Mesodermal cell (in vitro differentiated cells): Measurements from ENCODE around the gene ADAMTS19.

Source experiments
- H3K27ac ChIP-seq: 2 replicates; pipeline ENCODE4 v1.7.0; 2013; ENCODE audit warnings: mild to moderate bottlenecking, low read depth, low read length, moderate library complexity; ENCODE audit not compliant: severe bottlenecking
- H3K36me3 ChIP-seq: 2 replicates; pipeline ENCODE4 v1.7.1; 2013; ENCODE audit warnings: mild to moderate bottlenecking, low read length, moderate library complexity; ENCODE audit not compliant: control insufficient read depth, insufficient read depth
- H3K4me1 ChIP-seq: one replicate; pipeline ENCODE4 v1.7.1; 2013; ENCODE audit warnings: mild to moderate bottlenecking, low read length; ENCODE audit not compliant: insufficient read depth, control insufficient read depth, poor library complexity, severe bottlenecking
- H3K4me3 ChIP-seq: 2 replicates; pipeline ENCODE4 v1.7.0; 2013; ENCODE audit warnings: low read length, control low read depth, mild to moderate bottlenecking; ENCODE audit not compliant: insufficient read depth, poor library complexity, severe bottlenecking; ENCODE audit errors: extremely low read depth
- H3K9me3 ChIP-seq: 2 replicates; pipeline ENCODE4 v1.7.1; 2013; ENCODE audit warnings: mild to moderate bottlenecking, low read length, moderate library complexity; ENCODE audit not compliant: control insufficient read depth
- WGBS, 2 experiments: methylation state at CpG; one replicate each; pipeline ENCODE4 v1.1.5; 2013; ENCODE audit warnings: missing lambda C conversion rate in 2 of 2; ENCODE audit not compliant: insufficient coverage in 2 of 2; 5-methylcytosine and 5-hydroxymethylcytosine counted together

The ADAMTS19 gene

GRCh38 chr5:129591508-129592160 lies 131.5 kb downstream of the ADAMTS19 start:
- WGBS, 2 experiments: 86 to 92% methylated on average over 1 to 2 of the region's 3 CpGs
- H3K36me3 ChIP-seq: no peaks in the 10 kb centered on the region
- no peaks in the 10 kb centered on the region for H3K4me1 ChIP-seq

GRCh38 chr5:129593525-129593924 lies 133.4 kb downstream of the ADAMTS19 start:
- H3K4me1 ChIP-seq: no peaks in the 10 kb centered on the region
- H3K9me3 ChIP-seq: no peaks in the 10 kb centered on the region
- no peaks in the 10 kb centered on the region for H3K36me3 ChIP-seq
- H3K27ac ChIP-seq: no peak overlapping the region
- WGBS, 2 experiments: 80 to 94% methylated on average over 2 of the region's 2 CpGs
- no peak overlapping the region for H3K4me3 ChIP-seq

More at GRCh38 chr5:129591508-129592160, 131.5 kb downstream of the ADAMTS19 start:
- no peaks in the 10 kb centered on the region for H3K9me3 ChIP-seq
- no peak overlapping the region for H3K4me3 ChIP-seq
- H3K27ac ChIP-seq: no peak overlapping the region

GRCh38 chr5:129601576-129601975 lies 141.5 kb downstream of the ADAMTS19 start:
- H3K27ac ChIP-seq: no peak overlapping the region
- no peaks in the 10 kb centered on the region for H3K4me1 ChIP-seq
- H3K9me3 ChIP-seq: no peaks in the 10 kb centered on the region
- H3K4me3 ChIP-seq: no peak overlapping the region
- no peaks in the 10 kb centered on the region for H3K36me3 ChIP-seq
- WGBS, 2 experiments: 89 to 92% methylated on average over 2 of the region's 2 CpGs

GRCh38 chr5:129608350-129608749 lies 148.3 kb downstream of the ADAMTS19 start:
- Histone ChIP-seq H3K36me3 (no peaks in the 10 kb centered on the region), H3K9me3 (no peaks in the 10 kb centered on the region), H3K4me1 (no peaks in the 10 kb centered on the region), H3K4me3 (no peak overlapping the region), H3K27ac (no peak overlapping the region)
- WGBS, 2 experiments: 40 to 100% methylated on average over 1 of the region's 1 CpG

GRCh38 chr5:129609710-129610109 lies 149.6 kb downstream of the ADAMTS19 start:
- H3K4me1 ChIP-seq: no peaks in the 10 kb centered on the region
- WGBS, 2 experiments: no CpG with 5 or more reads among the region's 1 CpG

GRCh38 chr5:129616517-129616916 lies 156.4 kb downstream of the ADAMTS19 start:
- no peaks in the 10 kb centered on the region for H3K4me1 ChIP-seq
- H3K4me3 ChIP-seq: no peak overlapping the region
- WGBS, 2 experiments: no CpG with 5 or more reads among the region's 1 CpG
- no peaks in the 10 kb centered on the region for H3K36me3 ChIP-seq
- H3K9me3 ChIP-seq: no peaks in the 10 kb centered on the region
- H3K27ac ChIP-seq: no peak overlapping the region

More at GRCh38 chr5:129609710-129610109, 149.6 kb downstream of the ADAMTS19 start:
- Histone ChIP-seq H3K9me3 (no peaks in the 10 kb centered on the region), H3K4me3 (no peak overlapping the region), H3K27ac (no peak overlapping the region), H3K36me3 (no peaks in the 10 kb centered on the region)

- Histone ChIP-seq H3K27ac (no peak overlapping the region), H3K4me3 (no peak overlapping the region), H3K36me3 (no peaks in the 10 kb centered on the region), H3K4me1 (no peaks in the 10 kb centered on the region), H3K9me3 (no peaks in the 10 kb centered on the region)
- 75% methylated on average over 1 of the region's 1 CpG; no CpG with 5 or more reads in 1 of the 2 experiments for WGBS, 2 experiments
These were observed 157.1 kb downstream of the ADAMTS19 start for GRCh38 chr5:129617206-129617605.

GRCh38 chr5:129619782-129620181 lies 159.7 kb downstream of the ADAMTS19 start:
- 89% methylated on average over 1 of the region's 2 CpGs; no CpG with 5 or more reads in 1 of the 2 experiments for WGBS, 2 experiments
- H3K36me3 ChIP-seq: no peaks in the 10 kb centered on the region
- no peaks in the 10 kb centered on the region for H3K9me3 ChIP-seq
- no peaks in the 10 kb centered on the region for H3K4me1 ChIP-seq
- no peak overlapping the region for H3K4me3 ChIP-seq
- no peak overlapping the region for H3K27ac ChIP-seq

- Histone ChIP-seq H3K9me3 (no peaks in the 10 kb centered on the region), H3K4me3 (no peak overlapping the region), H3K27ac (no peak overlapping the region), H3K4me1 (no peaks in the 10 kb centered on the region), H3K36me3 (no peaks in the 10 kb centered on the region)
- WGBS, 2 experiments: no CpG with 5 or more reads among the region's 1 CpG
These were observed 162.4 kb downstream of the ADAMTS19 start for GRCh38 chr5:129622531-129622930.

- H3K4me3 ChIP-seq: no peak overlapping the region
- H3K36me3 ChIP-seq: no peaks in the 10 kb centered on the region
- 100% methylated on average over 1 of the region's 1 CpG; no CpG with 5 or more reads in 1 of the 2 experiments for WGBS, 2 experiments
- no peaks in the 10 kb centered on the region for H3K9me3 ChIP-seq
- no peaks in the 10 kb centered on the region for H3K4me1 ChIP-seq
- H3K27ac ChIP-seq: no peak overlapping the region
These were observed 169.5 kb downstream of the ADAMTS19 start for GRCh38 chr5:129629575-129629974.

GRCh38 chr5:129630101-129630500 lies 170.0 kb downstream of the ADAMTS19 start:
- Histone ChIP-seq H3K36me3 (no peaks in the 10 kb centered on the region), H3K27ac (no peak overlapping the region), H3K4me3 (no peak overlapping the region), H3K4me1 (no peaks in the 10 kb centered on the region), H3K9me3 (no peaks in the 10 kb centered on the region)
- no CpG with 5 or more reads among the region's 2 CpGs for WGBS, 2 experiments
